OCI-M2 (cell line): ENCODE data around the gene STRAP.
"Not testable (repeated sequence)": the region's sequence is repeated elsewhere in the genome, so short reads cannot be mapped to it uniquely, and the experiment has no call there.

Experiments
- DNase-seq: peaks from one replicate; lab custom pipeline; 2025; ENCODE audit not compliant: unreplicated experiment; lab: John Stamatoyannopoulos, UW

The STRAP gene

DNA sequence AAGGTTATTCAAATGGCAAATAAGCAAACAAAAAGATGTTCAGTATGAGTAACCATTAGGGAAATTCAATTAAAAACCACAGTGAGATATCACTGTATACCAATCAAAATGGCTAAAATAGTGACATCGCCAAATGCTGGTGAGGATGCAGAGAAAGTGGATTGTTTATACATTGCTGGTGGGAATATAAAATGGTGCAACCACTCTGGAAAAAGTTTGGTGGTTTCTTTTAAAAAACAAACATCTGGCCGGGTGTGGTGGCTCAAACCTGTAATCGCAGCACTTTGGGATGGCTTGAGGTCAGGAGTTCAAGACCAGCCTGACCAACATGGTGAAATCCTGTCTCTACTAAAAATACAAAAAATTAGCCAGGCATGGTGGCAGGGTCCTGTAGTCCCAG lies 14.0 kb upstream of the STRAP start:
- no peak for DNase-seq

DNA sequence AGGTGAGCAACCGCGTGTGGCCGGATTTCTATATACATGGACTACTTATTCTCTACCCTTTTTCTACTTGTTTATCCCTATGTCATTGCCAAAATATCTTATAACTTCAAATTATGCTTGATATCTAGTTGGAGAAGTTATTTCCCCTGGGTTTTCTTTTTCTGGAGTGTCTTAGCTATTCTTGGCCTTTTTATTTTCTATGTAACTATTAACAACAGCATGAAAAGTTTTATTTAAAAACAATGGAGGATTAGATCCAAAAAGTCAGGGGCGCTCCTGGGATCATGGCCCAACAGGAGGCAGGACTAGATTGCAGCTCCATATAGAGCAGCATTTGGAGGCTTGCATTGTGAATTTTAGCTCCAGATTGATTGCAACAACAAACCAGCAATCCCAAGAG lies 8.6 kb upstream of the STRAP start:
- no peak for DNase-seq

DNA sequence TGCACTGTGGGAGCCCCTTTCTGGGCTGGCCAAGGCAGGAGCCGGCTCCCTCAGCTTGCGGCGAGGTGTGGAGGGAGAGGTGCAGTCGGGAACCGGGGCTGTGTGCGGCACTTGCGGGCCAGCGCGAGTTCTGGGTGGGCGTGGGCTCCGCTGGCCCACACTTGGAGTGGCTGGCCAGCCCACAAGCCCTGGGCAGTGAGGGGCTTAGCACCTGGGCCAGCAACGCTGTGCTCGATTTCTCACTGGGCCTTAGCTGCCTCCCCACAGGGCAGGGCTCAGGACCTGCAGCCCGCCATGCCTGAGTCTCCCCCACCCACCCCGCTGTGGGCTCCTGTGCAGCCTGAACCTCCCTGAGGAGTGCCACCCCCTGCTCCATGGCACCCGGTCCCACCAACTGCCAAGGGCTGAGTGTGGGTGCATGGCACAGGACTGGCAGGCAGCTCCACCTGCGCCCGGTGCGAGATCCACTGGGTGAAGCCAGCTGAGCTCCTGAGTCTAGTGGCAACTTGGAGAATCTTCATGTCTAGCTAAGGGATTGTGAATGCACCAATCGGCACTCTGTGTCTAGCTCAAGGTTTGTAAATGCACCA lies 7.5 kb upstream of the STRAP start:
- not testable (repeated sequence) for DNase-seq

DNA sequence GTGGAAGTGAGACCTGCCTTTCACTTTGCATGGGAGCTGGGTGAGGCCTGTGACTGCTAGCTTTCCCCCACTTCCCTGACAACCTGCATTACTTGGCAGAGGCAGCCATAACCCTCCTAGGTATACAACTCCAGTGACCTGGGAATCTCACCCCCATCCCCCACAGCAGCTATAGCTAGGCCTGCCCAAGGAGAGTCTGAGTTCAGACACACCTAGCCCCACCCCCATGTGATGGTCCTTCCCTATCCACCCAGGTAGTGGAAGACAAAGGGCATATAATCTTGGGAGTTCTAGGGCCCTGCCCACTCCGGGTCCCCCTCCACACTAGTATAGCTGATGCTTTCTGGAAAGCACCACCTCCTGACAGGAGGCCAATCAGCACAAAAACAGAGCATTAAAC lies 6.3 kb upstream of the STRAP start:
- no peak for DNase-seq

DNA sequence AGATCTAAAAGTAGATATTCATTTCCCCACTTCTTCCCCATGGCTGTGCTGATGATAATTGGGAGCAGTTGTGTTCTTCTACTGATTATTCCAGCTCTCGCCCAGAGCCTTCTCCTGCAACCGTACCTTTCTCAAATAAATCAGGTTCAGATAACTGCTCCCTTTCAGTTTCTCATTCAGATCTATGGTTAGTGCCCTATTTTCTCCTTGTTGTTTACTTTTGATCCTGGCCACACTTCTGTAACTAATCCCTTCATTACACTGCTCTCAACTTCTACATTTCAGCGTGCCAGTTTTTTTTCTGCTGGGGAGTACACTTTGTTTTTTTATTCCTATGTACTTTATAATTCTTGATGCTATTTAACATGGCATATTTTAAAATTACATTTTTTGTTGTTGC lies 2.8 kb upstream of the STRAP start:
- DNase-seq, result no peak

DNA sequence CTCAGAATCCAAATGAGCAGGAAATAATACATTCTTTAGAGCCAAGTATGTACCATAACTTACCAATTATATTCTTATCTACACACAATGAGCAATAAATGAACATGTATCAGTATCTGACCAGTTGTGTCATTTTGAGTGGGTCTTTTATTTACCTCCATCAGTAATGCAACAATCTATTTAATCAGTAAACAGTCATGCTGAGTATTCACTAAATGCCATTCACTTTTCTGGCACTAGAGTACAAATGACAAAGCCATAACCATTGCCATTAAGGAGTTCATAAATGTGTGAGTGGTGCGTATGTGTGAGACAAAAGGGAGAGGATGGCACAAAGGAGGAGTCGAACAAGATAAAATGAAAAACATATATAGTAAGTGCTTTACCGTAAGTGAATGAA lies 1.5 kb upstream of the STRAP start:
- DNase-seq, result no peak

DNA sequence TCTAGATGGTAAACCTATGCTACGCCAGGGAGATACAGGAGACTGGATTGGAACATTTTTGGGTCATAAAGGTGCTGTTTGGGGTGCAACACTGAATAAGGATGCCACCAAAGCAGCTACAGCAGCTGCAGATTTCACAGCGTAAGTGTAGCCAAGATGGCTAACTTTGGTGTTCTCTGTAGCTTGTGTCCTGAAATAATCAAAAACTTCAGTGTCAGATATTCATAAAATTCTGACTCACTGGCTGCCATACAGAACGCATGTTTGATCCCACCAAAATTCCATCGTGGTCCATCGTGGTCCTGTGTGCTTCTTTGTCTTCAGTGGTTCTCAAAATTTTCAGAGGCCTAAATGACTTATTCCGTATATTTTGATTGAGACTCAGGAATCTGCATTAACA lies 1.3 kb downstream of the STRAP start:
- no peak for DNase-seq

DNA sequence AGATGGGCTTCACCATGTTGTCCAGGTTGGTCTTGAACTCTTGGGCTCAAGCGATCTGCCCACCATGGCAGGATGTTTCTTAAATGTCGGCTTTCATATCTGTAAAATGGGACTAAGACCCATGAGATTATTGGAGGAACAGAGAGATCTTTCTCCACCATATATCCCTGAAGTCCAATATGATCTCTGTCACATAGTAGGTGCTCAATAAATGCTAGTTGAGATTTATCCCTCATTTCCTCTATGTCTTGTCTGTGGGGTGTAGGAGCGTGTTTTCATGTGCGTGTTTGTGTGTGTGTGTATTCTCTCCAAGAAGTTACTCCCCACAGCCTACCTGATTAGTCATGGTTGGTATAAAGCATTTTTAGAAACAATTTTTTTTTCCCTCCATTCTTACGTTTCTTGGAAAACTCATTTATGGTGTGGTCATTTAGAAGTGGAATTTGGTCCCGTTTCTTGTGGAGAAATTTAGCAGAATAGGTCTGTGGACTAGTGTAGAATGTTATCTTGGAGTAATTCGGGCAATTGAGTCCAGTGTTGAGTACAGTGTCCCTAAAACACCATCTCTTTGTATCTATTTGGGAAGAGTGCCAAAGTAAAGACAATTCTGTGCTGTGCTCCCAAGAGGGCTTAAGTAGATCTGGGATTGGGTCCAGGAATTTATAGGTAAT lies 4.3 kb downstream of the STRAP start:
- DNase-seq, result no peak

DNA sequence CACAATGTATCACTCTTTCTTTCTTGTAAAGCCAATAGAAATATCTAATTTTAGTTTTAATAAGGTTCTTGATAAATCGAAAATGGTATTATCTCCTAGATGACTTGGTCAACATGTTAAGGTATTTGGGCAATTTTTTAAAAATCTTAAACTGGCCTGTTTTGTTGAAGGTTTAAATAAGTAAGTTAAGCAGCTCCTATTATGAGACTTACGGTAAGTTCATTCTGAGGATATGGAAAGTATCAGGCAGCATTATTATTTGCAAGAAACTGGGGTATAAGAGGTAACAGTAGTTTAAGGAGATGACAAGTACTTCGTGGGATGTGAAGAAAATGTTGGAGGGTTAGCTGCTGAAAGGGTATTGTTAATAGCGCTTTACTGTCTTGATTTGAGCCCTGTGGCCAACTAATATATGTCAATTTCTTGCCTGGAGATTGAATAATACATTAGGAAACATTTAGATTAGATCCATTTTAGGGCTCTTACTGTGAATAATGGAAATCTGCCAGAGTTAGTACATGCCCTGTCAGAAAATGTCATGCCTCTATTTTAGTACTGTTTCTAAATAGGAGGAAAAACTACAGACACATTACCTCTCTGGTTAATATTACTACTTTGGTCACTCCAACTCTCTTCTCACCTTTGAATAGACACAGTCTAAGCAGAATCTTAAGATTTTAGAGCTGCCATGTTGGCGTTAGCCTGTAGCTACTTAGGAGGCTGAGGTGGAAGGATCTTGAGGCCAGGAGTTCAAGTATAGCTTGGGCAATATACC lies 5.0 kb downstream of the STRAP start:
- DNase-seq, result no peak

DNA sequence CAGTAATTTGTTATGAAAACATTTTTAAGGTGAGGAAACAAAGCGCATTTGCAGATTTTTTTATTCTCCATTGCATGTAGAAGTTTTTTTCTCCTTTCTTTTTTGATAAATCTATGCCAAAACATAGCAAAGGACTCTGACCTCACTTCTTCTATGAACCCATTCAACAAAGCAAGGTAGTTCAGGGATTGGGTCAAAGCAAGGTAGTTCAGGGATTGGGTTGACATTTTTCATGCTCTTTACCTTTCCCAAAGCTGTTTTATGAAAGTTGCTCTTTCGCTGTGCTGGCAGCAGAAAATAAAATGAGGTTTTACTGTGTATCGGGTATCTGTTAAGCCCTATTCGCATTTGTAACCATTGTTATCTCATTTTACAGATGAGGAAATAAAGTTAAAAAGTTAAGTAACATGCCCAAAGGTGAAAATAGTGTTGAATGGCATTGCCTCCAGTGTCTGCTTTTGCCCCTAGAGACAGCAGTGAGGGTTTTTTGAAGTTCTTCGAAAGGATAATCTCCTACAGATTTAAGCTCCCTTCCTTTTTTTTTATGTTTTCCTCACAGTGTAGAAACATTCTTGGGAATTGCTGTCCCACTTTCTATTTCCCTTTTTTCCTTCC lies 10.6 kb downstream of the STRAP start:
- DNase-seq, result no peak

DNA sequence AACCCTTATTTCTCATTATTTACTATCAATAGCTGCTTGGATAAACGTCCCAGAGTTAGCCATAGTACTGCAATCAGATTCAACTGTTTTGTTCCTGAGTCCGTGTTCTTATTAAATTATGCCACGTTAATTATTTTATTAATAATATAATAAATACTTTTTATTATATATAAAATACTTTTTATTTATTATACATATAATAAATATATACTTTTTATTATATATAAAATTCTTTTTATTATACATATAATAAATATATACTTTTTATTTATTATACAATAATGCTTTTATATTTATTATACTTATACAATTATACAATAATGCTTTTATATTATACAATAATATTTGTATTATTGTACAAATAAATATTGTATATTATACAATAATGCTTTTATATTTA lies 11.1 kb downstream of the STRAP start:
- no peak for DNase-seq

DNA sequence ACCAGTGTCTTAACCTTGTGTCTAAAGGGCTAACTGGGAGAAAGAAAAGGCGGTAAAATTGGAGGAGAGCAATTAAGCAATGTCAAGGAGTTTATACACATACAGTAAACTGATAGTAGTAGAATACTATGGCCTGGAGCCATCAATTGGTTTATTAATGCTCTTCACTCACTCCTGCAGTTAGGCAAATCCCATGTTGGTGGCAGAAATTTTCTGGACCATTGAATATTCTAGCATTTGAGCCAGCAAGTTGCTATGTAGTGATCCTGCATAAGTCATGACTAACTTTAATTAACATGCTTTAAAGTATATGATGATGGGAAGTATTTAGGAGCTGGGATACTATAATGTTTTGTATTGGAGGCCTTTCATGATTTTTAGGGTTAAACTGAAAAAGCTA lies 14.7 kb downstream of the STRAP start:
- DNase-seq, result no peak

DNA sequence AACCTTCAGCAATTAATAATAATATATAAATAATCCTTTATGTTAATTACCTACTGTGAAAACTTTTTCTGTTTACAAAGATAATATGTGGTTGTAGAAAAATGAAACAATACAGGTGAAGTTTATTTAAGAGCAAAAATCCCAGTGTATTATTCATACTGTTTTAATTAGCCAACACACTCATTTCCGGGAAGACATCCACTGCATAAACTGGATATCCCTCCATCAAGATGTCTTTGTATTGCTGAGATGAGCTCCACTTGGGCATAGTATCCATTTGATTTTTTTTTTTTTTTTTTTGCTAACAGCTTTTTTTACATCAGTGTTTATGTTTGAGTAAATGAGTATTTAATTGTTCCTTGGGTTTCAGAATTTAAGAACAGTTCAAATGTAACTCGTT lies 15.2 kb downstream of the STRAP start:
- no peak for DNase-seq

DNA sequence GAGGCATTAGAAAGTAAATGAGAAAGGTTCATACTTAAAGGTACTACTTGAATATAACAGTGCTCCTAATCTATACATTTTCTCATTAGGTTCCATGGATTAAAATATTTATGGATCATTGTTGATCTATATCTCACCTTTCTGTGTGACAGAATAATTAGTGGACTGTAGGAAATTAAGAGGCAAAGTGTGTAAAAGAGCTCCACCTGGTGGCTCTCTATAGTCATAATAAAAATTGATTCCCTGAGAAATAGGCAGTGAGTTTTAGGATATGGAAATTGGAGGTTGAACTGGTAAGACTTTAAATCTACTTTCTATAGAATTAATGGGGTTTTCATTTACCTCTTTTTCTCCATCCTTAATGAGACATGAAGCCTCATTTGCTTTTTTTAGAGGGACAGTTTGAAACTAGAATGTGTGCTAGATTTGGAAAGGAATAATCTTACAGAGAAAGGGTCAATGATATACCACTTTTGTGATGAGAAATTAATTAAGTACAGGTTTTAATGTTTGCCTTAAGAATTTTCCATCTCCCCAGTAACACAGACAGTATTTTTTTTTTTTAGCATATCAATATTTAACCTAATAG lies 17.2 kb downstream of the STRAP start:
- DNase-seq, result no peak

DNA sequence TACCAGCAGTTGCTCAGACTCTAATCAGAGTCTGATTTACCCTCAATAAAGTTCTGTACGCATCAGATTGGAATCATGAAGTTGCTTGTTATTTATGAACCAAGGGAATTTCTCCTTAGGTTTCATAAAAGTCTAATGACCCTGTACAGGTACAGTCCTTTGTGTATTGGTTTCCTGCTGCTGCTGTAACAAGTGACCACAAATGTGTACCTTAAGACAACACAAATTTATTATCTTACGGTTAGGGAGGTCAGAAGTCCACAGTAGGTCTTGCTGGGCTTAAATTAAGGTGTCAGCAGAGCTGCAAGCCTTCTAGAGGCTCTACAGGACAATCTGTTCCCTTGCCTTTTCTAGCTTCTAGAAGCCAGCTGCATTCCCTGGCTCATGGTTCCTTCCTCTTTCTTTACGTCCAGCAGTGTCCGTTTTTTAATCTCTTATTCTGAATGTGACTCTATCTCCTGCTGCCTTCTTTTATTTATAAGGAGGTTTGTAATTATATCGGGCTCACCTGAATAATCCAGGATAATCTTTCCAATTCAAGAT lies 22.3 kb downstream of the STRAP start:
- DNase-seq, result no peak

DNA sequence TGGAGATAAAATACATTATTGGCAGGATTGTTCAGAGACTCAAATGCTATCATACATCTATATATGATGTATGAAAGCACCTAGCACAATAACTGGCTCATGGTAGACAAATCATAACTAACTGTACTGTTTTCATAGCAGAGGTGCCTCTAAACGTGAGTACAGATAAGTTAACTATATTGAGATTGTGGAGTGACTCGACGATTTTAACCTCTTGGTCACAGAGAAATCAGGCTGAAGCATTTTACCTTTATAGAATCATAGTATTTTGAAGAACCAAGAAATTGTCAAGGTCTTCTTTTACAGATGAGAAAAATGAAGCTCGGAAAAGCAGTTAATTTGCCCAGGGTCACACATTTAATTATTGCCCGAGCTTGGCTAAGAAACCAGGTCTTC lies 28.3 kb downstream of the STRAP start:
- DNase-seq, result no peak

DNA sequence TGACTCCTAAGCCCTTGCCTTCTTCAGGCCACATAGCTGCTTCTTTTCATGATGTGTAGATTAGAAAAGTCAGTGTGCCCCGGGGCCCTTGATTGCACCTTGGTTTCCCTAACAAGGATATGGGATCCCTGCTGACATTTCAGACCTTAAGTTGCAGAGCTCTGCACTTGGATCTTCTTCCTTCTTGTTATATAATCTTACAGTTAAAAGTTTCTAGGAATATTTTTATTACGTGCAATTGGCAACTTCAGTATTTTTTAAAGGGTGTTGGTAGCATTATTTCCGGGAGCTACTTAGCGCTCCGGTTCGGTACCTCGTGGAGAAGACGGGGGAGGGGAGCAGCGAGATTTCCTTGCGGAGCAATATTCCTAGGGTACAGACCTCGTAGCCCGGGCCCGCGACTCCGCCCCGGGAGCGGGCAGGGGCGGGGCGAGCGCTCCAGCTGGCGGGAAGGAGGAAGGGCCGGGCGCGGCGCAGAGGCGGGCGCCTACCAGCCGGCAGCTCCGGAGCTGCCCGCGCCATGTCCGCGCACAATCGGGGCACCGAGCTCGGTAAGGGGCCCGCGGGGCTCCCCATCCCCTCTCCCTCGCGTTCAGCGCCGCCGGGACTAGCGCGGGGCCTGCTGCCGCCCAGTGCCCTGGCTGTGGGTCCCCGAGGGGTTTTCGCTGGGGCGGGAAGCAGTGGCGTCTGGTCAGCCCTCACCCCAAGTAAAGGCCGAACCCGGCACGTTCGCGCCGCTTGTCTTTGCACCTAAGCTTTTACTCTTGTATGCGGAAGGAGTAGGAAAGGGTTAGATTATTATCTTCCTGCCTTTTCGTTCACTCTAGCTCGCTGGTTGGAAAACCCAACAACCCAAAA lies 28.9 kb downstream of the STRAP start, which contains the start of gene DERA:
Gene DERA (plus strand): TSS at position 469 of the 858 bp plus-strand sequence. CDS start 52 bp downstream, at position 521.
- DNase-seq, result no peak

DNA sequence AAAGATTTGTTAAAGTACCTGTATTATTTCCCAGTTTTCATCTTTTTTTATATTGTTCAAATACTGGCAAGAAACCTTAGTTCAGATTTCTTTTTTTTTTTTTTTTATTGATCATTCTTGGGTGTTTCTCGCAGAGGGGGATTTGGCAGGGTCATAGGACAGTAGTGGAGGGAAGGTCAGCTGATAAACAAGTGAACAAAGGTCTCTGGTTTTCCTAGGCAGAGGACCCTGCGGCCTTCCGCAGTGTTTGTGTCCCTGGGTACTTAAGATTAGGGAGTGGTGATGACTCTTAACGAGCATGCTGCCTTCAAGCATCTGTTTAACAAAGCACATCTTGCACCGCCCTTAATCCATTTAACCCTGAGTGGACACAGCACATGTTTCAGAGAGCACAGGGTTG lies 29.7 kb downstream of the STRAP start:
- DNase-seq, result not testable (repeated sequence)

DNA sequence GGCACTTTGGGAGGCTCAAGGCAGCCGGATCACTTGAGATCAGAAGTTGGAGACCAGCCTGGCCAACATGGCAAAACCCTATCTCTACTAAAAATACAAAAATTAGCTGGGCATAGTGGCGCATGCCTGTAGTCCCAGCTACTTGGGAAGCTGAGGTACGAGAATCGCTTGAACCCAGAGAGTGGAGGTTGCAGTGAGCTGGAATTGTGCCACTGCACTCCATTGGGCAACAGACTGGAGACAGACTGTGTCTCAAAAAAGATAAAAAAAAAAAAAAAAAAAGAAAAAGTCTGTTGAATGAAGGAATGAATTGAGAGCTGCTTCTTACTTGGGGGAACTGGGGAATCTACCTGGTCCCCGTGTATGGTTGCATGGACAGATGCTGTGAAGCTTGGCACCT lies 31.9 kb downstream of the STRAP start:
- not testable (repeated sequence) for DNase-seq

DNA sequence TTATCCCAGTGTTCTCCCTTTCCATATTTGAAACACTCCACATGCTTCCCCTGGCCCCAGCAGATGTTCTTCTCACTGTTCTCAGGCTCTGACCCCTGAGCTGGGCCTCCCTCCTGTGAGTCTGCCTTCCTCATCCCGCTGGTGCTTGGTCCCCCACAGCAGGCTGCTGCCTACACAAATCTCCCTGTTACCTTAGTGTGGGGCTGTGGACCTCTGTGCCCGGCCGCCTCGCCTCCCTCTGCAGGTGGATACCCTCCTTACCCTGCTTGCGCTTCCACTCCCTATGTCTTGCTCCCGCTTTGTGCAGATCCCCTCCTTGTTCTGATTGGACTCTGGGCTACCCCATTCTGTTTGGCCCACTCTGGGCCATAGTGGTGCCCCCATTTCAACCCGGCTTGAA lies 35.9 kb downstream of the STRAP start:
- no peak for DNase-seq
